GM19239 (cell line): ENCODE results near the gene HLA-DOB.
A peak's percentile ranks its signal among the peaks of the same experiment; 100 is the strongest.

Experiments used
- DNase-seq: peaks from one replicate; pipeline ENCODE4 v3.0.0; 2011; ENCODE audit warnings: low spot score; ENCODE audit not compliant: insufficient read length
- FAIRE-seq: peaks from 2 replicates; lab custom pipeline; 2011; peaks lifted over from hg19 to GRCh38; lab: Jason Lieb, UNC

Gene HLA-DOB

GRCh38 chr6:32816746-32817204, at the start of gene HLA-DOB:
Gene HLA-DOB (minus strand): TSS chr6:32817002. CDS start chr6:32816951, 51 bp downstream.
- DNase-seq = no peak
- FAIRE-seq = no peak

GRCh38 chr6:32865724-32866443, 49.1 kb upstream of the HLA-DOB start:
- peak; percentile 89 for FAIRE-seq
- no peak for DNase-seq

- DNase-seq (no peak), FAIRE-seq (no peak)
Observed at GRCh38 chr6:32862725-32863124, 45.9 kb upstream of the HLA-DOB start.

GRCh38 chr6:32860674-32861073, 43.9 kb upstream of the HLA-DOB start:
- FAIRE-seq (no peak), DNase-seq (no peak)

- FAIRE-seq = no peak
Observed at GRCh38 chr6:32858194-32858593, 41.4 kb upstream of the HLA-DOB start.

GRCh38 chr6:32857156-32857891, 40.5 kb upstream of the HLA-DOB start:
- FAIRE-seq (no peak), DNase-seq (no peak)

More at GRCh38 chr6:32858194-32858593, 41.4 kb upstream of the HLA-DOB start:
- no peak for DNase-seq

- DNase-seq (no peak), FAIRE-seq (peak; percentile 57)
Observed at GRCh38 chr6:32855467-32856174, 38.8 kb upstream of the HLA-DOB start.

- no peak for DNase-seq
- FAIRE-seq = peak; percentile 94
Observed at GRCh38 chr6:32854376-32855178, 37.8 kb upstream of the HLA-DOB start.

GRCh38 chr6:32853541-32854375, 37.0 kb upstream of the HLA-DOB start, which contains the start of the genes PSMB9 and TAP1:
Gene PSMB9 (plus strand): TSS chr6:32854192. CDS start chr6:32854230, 38 bp downstream.
Gene TAP1 (minus strand): TSS chr6:32853704. CDS start chr6:32853636, 68 bp downstream.
- no peak for FAIRE-seq
- peak; percentile 78 for DNase-seq

GRCh38 chr6:32852844-32853540, 36.2 kb upstream of the HLA-DOB start:
- DNase-seq (no peak), FAIRE-seq (no peak)

- DNase-seq = no peak
- peak; percentile 70 for FAIRE-seq
Observed at GRCh38 chr6:32852018-32852843, 35.4 kb upstream of the HLA-DOB start.

GRCh38 chr6:32851025-32851424, 34.2 kb upstream of the HLA-DOB start:
- DNase-seq (no peak), FAIRE-seq (no peak)

GRCh38 chr6:32849126-32849525, 32.3 kb upstream of the HLA-DOB start:
- no peak for DNase-seq
- FAIRE-seq = no peak

GRCh38 chr6:32847795-32848194, 31.0 kb upstream of the HLA-DOB start:
- DNase-seq = no peak
- FAIRE-seq = no peak

GRCh38 chr6:32847004-32847403, 30.2 kb upstream of the HLA-DOB start:
- DNase-seq (no peak), FAIRE-seq (no peak)

- DNase-seq (no peak), FAIRE-seq (no peak)
Observed at GRCh38 chr6:32845384-32845884, 28.6 kb upstream of the HLA-DOB start.

- DNase-seq = no peak
- peak; percentile 82 for FAIRE-seq
Observed at GRCh38 chr6:32844839-32845383, 28.1 kb upstream of the HLA-DOB start.
